Thyroid gland (tissue), 4 donors: ENCODE data around the gene KNCN.

Experiments used
- POLR2A ChIP-seq, 2 donors: fragments of 450-650 bp; IDR thresholded peaks; one replicate each; pipeline ENCODE4 v1.6.1; 2017; ENCODE audit warnings: antibody characterized with exemption in 2 of 2, mild to moderate bottlenecking in 2 of 2, moderate library complexity in 1 of 2
- TF ChIP-seq, protein P1 (sequence below), 6 experiments: fragments of 200-600 bp in 3 of 6; fragments of 450-650 bp in 3 of 6; sonication (generic) in 3 of 6; IDR thresholded peaks; one replicate each; pipeline ENCODE4 v1.5.1; 2016 to 2019; ENCODE audit warnings: antibody characterized with exemption in 6 of 6, mild to moderate bottlenecking in 2 of 6, inconsistent platforms in 1 of 6, moderate library complexity in 1 of 6

DNA sequence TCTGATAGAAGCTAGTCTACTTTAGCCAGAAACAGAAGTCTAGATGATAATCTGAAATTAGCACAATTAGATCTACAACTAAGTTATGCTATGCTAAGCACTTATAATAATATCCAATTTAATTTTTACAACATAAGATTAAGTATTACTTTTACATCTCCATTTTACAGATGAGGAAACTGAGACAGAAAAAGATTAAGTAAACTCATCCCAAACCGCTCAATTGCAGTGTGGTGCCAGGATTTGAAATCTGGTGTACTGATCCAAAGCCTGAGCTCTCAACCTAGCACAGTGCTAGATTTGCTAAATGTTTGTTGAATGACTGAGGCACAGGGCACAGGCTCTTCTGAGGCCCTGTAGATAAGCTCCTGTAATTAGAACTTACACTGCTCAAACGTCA lies 13.8 kb downstream of the KNCN start:
- TF ChIP-seq, protein P1, sequence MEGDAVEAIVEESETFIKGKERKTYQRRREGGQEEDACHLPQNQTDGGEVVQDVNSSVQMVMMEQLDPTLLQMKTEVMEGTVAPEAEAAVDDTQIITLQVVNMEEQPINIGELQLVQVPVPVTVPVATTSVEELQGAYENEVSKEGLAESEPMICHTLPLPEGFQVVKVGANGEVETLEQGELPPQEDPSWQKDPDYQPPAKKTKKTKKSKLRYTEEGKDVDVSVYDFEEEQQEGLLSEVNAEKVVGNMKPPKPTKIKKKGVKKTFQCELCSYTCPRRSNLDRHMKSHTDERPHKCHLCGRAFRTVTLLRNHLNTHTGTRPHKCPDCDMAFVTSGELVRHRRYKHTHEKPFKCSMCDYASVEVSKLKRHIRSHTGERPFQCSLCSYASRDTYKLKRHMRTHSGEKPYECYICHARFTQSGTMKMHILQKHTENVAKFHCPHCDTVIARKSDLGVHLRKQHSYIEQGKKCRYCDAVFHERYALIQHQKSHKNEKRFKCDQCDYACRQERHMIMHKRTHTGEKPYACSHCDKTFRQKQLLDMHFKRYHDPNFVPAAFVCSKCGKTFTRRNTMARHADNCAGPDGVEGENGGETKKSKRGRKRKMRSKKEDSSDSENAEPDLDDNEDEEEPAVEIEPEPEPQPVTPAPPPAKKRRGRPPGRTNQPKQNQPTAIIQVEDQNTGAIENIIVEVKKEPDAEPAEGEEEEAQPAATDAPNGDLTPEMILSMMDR (IDR thresholded peaks at IDR 0.05): no peak
- no peak for TF ChIP-seq POLR2A (IDR thresholded peaks at IDR 0.05)
